Epithelial cell of umbilical artery (primary cell): ENCODE measurements around the gene AADAC. TPM values are rescaled to one million over a fixed set of nuclear protein-coding genes. Genes with fewer than 3 reads are reported as not detected.

Source experiments
- total RNA-seq: library from RNA; depleted of rRNA; stranded (reverse); fragments of >200 nt; gene quantifications from 2 replicates; pipeline ENCODE4 v1.2.3, GENCODE V29; 2014

The AADAC gene
- total RNA-seq, result 0.15 and 4.2 TPM in 2 replicates

GRCh38 chr3:151813799-151814198 is at the start of gene AADAC:
Gene AADAC (plus strand): TSS chr3:151814116. CDS start chr3:151814163, 47 bp downstream.

GRCh38 chr3:151873398-151873797 is 59.5 kb downstream of the AADAC start, which contains the start of gene SUCNR1:
Gene SUCNR1 (plus strand): TSS chr3:151873643. CDS start chr3:151879893, 6,250 bp downstream.

Other genes starting within 250 kb of the AADAC start
- not detected in 2 replicates for gene AADACL2, start 80.2 kb upstream of the AADAC start, total RNA-seq
- gene SUCNR1, start 59.5 kb downstream of the AADAC start, total RNA-seq, result under 0.01 and 0.46 TPM in 2 replicates